ENCODE results near the gene PLEKHG1. TPM values are rescaled to one million over a fixed set of nuclear protein-coding genes. Genes with fewer than 3 reads are reported as not detected.

PLEKHG1 gene
- total RNA-seq, 1 donor from 2014 or later = 42.2 TPM

DNA sequence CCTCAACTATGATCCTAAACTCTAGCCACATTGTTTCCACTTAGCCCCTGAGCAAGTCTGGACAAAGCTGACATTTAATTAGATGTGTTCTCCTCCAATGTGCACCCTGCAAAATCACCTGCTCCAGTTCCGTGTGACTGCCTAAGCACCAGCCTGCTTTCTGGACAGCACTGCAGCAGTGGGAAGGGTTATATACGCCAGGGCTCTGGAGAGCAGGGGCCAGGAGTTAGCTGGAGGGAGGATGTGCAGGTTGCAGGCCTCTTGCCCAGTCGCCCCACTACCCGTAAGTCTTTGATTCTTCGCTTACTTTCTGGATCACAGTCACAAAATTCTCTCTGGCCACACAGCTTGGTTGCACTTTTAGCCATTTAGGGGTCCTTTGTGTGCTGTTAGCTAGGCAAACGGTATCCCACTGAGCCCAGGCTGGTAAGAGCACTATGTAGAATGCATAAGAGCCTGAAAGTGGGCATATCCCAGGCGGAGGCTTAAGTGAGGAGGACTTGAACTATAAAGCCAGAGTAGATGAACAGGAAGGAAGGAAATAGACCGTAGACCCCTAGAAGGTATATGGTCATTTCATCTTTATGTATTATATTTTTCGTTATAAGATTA lies 10.7 kb upstream of the PLEKHG1 start:
- no peak for TF ChIP-seq CTCF (IDR thresholded peaks at IDR 0.05; ENCODE audit: unreplicated experiment)
- Mint-ChIP-seq H3K27ac (no peak overlapping the region), H3K36me3 (ENCODE audit: insufficient read depth) (no peaks in the 10 kb centered on the region), H3K4me1 (ENCODE audit: low read depth) (peaks cover 2% of the 10 kb centered on the region), H3K9me3 (ENCODE audit: low read depth) (peaks cover 3% of the 10 kb centered on the region), H3K27me3 (peaks cover 3% of the 10 kb centered on the region), H3K4me3 (ENCODE audit: low read depth) (no peak overlapping the region)
- no peak for DNase-seq (ENCODE audit: low spot score, unreplicated experiment)

GRCh38 chr6:150589852-150590251 lies 9.8 kb upstream of the PLEKHG1 start:
- no peak for TF ChIP-seq CTCF (IDR thresholded peaks at IDR 0.05; ENCODE audit: unreplicated experiment)

GRCh38 chr6:150590446-150590845 lies 9.2 kb upstream of the PLEKHG1 start:
- Mint-ChIP-seq H3K4me3 (ENCODE audit: low read depth) (no peak overlapping the region), H3K36me3 (ENCODE audit: insufficient read depth) (no peaks in the 10 kb centered on the region), H3K9me3 (ENCODE audit: low read depth) (peaks cover 3% of the 10 kb centered on the region), H3K27me3 (no peaks in the 10 kb centered on the region), H3K27ac (no peak overlapping the region), H3K4me1 (ENCODE audit: low read depth) (peaks cover 2% of the 10 kb centered on the region)
- no peak for TF ChIP-seq CTCF (IDR thresholded peaks at IDR 0.05; ENCODE audit: unreplicated experiment)
- DNase-seq (ENCODE audit: low spot score, unreplicated experiment) = no peak

More at GRCh38 chr6:150589852-150590251, 9.8 kb upstream of the PLEKHG1 start:
- no peaks in the 10 kb centered on the region for H3K36me3 Mint-ChIP-seq (ENCODE audit: insufficient read depth)
- H3K27me3 Mint-ChIP-seq = no peaks in the 10 kb centered on the region
- H3K9me3 Mint-ChIP-seq (ENCODE audit: low read depth) = peaks cover 3% of the 10 kb centered on the region
- no peak overlapping the region for H3K27ac Mint-ChIP-seq
- peaks cover 2% of the 10 kb centered on the region for H3K4me1 Mint-ChIP-seq (ENCODE audit: low read depth)
- no peak for DNase-seq (ENCODE audit: low spot score, unreplicated experiment)
- H3K4me3 Mint-ChIP-seq (ENCODE audit: low read depth) = no peak overlapping the region

GRCh38 chr6:150592377-150592995 lies 7.2 kb upstream of the PLEKHG1 start:
- no peak overlapping the region for H3K27ac Mint-ChIP-seq

DNA sequence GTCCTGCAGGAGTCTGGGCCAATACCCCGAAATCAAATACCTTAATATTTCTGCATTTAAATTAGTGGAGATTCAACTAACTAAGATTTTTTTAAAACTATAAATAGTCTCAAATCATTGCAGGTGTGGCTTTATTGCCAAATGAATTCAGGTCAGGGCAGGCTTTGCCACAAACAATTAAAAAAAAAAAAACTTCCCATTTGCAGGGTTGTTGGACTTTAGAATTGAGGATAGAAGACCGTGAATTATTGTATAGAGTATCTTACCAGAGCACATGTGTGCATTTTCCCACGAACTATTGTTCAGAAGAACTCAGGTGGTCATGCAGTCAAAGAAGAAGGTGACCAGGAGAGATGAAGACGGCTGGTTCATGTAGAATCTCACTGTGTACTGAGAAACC lies 6.6 kb upstream of the PLEKHG1 start:
- Mint-ChIP-seq H3K27me3 (peaks cover 11% of the 10 kb centered on the region), H3K4me1 (ENCODE audit: low read depth) (peaks cover 2% of the 10 kb centered on the region), H3K9me3 (ENCODE audit: low read depth) (peaks cover 3% of the 10 kb centered on the region), H3K4me3 (ENCODE audit: low read depth) (no peak overlapping the region), H3K36me3 (ENCODE audit: insufficient read depth) (no peaks in the 10 kb centered on the region), H3K27ac (no peak overlapping the region)
- DNase-seq (ENCODE audit: low spot score, unreplicated experiment) = no peak
- TF ChIP-seq CTCF (IDR thresholded peaks at IDR 0.05; ENCODE audit: unreplicated experiment) = no peak

More at GRCh38 chr6:150592377-150592995, 7.2 kb upstream of the PLEKHG1 start:
- H3K36me3 Mint-ChIP-seq (ENCODE audit: insufficient read depth) = no peaks in the 10 kb centered on the region
- no peak for DNase-seq (ENCODE audit: low spot score, unreplicated experiment)
- TF ChIP-seq CTCF (IDR thresholded peaks at IDR 0.05; ENCODE audit: unreplicated experiment) = no peak
- H3K4me3 Mint-ChIP-seq (ENCODE audit: low read depth) = no peak overlapping the region
- peaks cover 8% of the 10 kb centered on the region for H3K27me3 Mint-ChIP-seq
- H3K4me1 Mint-ChIP-seq (ENCODE audit: low read depth) = peaks cover 2% of the 10 kb centered on the region
- peaks cover 3% of the 10 kb centered on the region for H3K9me3 Mint-ChIP-seq (ENCODE audit: low read depth)

Data from progenitor cell of endocrine pancreas (in vitro differentiated cells).